Adrenal gland (tissue), 5 donors: ENCODE measurements around the gene MYH7.

Experiments used
- CTCF ChIP-seq, 6 experiments: fragments of 450-650 bp in 4 of 6; fragments of 200-600 bp in 2 of 6; sonication (generic) in 1 of 6; IDR thresholded peaks; 1 replicate in 5 of 6; 2 replicates in 1 of 6; pipeline versions ENCODE4 v1.5.1 to v1.8.0; 2016 to 2021; ENCODE audit warnings: antibody characterized with exemption in 6 of 6, mild to moderate bottlenecking in 2 of 6, moderate library complexity in 1 of 6
- POLR2A ChIP-seq, 2 donors: fragments of 450-650 bp; IDR thresholded peaks; one replicate each; pipeline ENCODE4 v1.6.1; 2017; ENCODE audit warnings: antibody characterized with exemption in 2 of 2, mild to moderate bottlenecking in 2 of 2, moderate library complexity in 1 of 2
- donor health status: DM: no; HTN: no; CAD: no.

- no peak for TF ChIP-seq CTCF (IDR thresholded peaks at IDR 0.05)
- no peak for TF ChIP-seq POLR2A (IDR thresholded peaks at IDR 0.05)
These were observed 2.5 kb downstream of the MYH7 start for GRCh38 chr14:23432946-23433345.
